ENCODE measurements around the gene RAET1G.
"Not testable (repeated sequence)": the region's sequence is repeated elsewhere in the genome, so short reads cannot be mapped to it uniquely, and the experiment has no call there.

RAET1G gene

DNA sequence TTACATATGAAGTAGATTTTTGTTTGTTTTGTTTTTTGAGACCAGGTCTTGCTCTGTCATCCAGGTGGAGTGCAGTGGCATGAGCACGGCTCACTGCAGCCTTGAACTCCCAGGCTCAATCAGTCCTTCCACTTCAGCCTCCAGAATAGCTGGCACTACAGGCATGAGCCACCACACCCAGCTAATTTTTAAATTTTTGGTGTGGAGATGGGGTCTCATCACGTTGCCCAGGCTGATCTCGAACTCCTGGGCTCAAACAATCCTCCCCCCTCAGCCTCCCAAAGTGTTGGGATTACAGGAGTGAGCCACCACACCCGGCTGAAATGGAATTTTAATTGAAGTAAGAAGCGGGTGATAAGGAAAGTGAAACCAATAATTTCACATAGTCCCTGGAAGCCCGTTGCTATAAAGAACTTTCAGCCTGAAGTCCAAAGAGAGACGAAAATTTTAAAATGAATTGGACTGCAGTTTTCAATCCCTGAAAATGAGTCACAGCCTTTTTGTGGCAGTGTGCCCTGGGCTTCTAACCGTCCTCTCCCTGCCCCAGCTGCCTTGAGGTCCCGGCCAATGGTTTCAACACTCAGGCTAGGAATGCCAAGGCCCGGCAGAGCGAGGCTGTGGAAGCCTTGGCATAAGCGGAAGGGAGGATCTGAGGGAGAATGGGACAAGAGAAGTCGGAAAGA is 25.8 kb downstream of the RAET1G start:
- no peak for DNase-seq (ENCODE audit: low read depth in 2 of 2)

DNA sequence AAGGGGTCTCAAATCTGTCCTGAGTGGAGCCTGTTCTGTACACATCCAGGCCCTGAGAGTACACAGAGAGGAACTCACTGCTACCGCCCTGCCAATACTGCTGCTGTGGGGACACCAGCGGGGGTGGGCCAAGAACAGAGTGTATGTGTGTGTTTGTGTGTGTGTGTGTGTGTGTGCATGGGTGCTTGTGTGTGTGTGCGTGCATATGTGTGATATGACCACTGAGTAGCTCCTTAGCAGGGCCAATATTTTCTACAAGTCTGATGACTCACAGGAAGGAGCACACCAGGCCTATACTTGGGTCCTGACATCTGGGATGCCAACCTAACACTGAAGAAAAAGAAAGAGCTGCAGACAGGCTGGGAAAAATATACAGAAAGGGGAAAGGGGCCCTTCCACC is 26.4 kb downstream of the RAET1G start:
- no peak for DNase-seq (ENCODE audit: low read depth in 2 of 2)

DNA sequence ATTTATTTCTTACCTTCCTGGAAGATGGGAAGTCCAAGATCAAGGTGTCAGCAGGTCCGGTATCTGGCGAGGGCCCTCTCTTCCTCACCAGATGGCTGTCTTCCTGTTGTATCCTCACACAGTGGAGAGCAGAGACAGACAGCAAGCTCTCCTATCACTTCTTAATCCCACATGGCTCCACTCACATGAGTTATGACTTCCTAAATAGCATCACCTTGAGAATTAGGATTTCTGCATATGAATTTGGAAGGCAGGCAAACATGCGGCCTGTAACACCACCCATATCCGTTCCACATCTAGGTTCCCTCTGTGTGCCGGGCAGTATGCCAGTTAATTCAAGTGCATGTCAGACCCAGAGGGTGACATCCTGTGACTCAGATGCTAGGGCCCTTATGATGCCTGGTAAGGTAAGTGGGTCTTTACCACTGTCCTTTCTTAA is 27.1 kb downstream of the RAET1G start:
- DNase-seq (ENCODE audit: low read depth in 2 of 2) = peak in 1 of 2 donors; percentile 5

GRCh38 chr6:149895048-149895590 is 27.8 kb downstream of the RAET1G start:
- no peak for DNase-seq (ENCODE audit: low read depth in 2 of 2)

DNA sequence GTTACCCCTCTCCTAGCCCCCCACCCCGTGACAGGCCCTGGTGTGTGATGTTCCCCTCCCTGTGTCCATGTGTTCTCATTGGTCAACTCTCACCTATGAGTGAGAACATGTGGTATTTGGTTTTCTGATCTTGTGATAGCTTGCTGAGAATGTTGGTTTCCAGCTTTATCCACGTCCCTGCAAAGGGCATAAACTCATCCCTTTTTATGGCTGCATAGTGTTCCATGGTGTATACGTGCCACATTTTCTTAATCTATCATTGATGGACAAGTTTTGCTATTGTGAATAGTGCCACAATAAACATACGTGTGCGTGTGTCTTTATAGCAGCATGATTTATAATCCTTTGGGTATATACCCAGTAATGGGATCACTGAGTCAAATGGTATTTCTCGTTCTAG is 31.1 kb downstream of the RAET1G start:
- not testable (repeated sequence) for DNase-seq (ENCODE audit: low read depth in 2 of 2)

GRCh38 chr6:149891259-149891658 is 31.7 kb downstream of the RAET1G start:
- DNase-seq (ENCODE audit: low read depth in 2 of 2) = no peak

DNA sequence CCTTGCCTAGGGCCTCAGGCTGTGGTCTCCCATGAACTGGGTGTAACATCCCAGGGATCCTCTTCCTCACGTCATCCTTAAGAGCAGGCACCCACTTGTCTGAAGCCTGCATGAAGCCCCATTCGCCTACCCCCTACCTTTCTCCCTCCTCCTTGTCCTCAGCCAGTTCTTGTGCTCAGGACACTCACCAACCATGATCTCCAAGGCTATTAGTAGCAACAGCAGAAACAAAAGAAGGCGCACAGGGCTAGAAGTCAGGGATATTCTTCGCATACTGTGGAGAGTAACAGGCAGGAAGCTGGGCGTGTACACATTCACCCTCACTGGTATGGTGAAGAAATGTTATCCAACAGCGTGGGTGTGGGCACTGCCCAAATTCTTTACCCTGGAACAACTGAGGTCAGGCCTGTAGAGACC is 32.3 kb downstream of the RAET1G start:
- no peak for DNase-seq (ENCODE audit: low read depth in 2 of 2)

DNA sequence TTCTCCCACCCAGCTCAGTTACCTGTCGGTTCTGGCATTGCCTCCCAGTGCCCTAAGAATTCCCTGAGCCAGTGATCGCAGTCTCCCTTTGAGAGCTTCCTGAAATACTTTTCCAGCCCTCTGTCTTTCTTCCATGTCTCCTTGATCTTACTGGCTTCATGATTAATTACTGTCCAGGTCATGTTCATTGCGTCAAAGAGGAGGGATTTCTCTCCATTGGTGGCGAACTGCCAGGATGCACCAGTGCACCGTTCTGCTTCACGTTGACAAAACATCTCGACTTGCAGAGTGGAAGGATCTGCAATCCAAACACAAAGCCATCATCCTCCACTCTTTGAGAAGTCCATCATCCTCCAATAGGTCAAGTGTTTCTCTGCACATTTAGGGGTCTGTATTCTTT is 33.6 kb downstream of the RAET1G start:
- no peak for DNase-seq (ENCODE audit: low read depth in 2 of 2)

- no peak for DNase-seq (ENCODE audit: low read depth in 2 of 2)
These were observed 34.3 kb downstream of the RAET1G start for GRCh38 chr6:149888659-149889058.

DNA sequence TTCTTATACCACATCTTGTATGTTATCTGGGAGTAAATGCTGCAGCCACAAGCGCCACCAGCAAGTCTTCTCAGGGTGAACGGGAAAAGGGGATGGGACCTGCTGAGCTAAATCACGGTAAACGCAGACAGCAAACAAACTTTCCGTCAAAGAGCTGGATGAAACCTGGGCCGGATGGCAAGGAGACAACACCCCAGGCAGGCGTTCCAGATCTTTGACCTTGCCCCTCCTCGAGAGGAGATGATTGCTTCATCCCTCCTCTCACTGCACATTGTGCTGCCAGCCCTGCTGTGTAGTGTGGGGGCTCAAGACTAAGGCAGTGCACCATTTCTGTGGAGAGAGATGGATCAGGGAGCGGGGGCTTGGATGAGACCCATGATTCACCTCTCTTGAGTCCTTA is 34.8 kb downstream of the RAET1G start:
- no peak for DNase-seq (ENCODE audit: low read depth in 2 of 2)

GRCh38 chr6:149887343-149887742 is 35.6 kb downstream of the RAET1G start:
- no peak for DNase-seq (ENCODE audit: low read depth in 2 of 2)

DNA sequence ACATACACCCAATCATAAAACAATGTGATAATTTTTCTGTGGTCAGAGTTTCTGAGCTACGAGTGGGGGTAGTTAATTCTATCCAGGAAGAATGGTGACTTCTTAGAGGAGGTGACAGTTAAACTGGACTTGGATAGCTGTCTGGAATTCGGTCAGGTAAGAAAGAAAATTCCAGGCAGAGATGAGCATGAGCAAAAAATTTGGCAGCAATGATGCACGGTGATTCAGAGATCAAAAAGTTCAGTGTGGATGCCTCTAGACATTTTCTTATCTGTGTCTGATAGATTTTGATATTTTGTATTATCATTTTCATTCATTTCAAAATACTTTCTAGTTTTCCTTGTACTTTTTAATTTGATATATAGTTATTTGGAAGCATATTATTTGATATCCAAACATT is 37.0 kb downstream of the RAET1G start:
- no peak for DNase-seq (ENCODE audit: low read depth in 2 of 2)

- DNase-seq (ENCODE audit: low read depth in 2 of 2) = no peak
These were observed 38.3 kb downstream of the RAET1G start for GRCh38 chr6:149884617-149885016.

DNA sequence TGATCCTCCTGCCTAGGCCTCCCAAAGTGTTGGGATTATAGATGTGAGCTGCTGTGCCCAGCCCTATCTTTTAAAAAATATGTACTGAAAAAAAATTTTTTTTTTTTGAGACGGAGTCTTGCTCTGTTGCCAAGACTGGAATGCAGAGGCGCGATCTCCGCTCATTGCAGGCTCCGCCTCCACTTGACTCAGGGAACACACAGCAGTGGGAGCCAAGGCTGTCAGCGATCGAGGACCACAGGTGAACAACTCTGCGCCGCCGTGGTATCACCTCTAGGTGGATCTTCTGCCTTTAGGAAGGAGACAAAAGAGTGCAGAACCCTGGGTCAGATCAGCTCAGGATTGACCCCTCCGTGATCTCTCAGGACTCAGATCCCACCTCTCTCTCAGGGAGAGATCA is 38.7 kb downstream of the RAET1G start:
- DNase-seq (ENCODE audit: low read depth in 2 of 2) = no peak

- no peak for DNase-seq (ENCODE audit: low read depth in 2 of 2)
These were observed 41.1 kb downstream of the RAET1G start for GRCh38 chr6:149881860-149882259.

- no peak for DNase-seq (ENCODE audit: low read depth in 2 of 2)
These were observed 41.7 kb downstream of the RAET1G start for GRCh38 chr6:149881066-149881766.

- no peak for DNase-seq (ENCODE audit: low read depth in 2 of 2)
These were observed 45.3 kb downstream of the RAET1G start for GRCh38 chr6:149877659-149878058.

DNA sequence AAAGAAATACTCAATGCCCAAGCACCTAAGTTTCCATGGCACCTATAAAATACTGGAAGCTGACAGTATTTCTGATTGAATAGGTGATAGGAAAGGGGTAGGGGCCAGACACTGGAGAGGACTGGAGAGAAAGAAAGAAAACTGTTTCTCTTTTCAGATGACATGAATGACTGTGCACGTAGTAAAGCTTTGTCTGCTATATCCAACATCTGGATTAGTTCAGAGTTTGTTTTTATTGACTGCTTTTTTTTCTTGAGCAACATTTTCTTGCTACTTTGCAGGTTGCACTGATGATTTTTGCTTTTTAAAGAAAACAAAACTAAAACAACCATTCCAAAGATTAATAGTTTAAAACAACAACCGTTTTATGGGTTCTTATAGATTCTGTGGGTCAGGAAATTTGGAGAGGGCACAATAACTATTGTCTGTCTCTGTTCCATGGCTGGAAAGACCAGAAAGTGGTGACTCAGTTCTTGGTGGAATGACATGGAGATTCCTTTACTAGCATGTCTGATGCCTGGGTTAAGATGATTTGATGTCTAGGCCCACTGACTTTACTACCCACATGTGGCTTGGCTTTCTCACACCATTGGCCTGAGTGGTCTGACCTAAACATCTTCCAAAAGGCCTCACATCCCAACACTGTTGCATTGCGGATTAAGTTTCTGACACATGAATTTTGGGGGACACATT is 46.5 kb downstream of the RAET1G start:
- DNase-seq (ENCODE audit: low read depth in 2 of 2) = no peak

DNA sequence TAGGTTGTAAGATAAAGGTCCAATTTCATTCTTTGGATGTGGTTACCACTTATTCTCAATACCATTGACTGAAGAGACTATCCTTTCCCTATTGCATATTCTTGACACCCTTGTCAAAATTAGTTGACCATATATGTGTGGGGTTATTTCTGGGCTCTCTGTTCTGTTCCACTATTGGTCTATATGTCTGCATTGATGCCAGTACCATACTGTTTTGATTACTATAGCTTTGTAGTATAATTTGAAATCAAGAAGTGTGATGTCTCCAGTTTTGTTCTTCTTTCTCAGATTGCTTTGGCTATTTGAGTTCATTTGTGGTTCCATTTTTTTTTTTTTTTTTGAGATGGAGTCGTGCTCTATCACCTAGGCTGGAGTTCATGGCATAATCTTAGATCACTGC is 50.7 kb downstream of the RAET1G start:
- DNase-seq (ENCODE audit: low read depth in 2 of 2) = no peak

DNA sequence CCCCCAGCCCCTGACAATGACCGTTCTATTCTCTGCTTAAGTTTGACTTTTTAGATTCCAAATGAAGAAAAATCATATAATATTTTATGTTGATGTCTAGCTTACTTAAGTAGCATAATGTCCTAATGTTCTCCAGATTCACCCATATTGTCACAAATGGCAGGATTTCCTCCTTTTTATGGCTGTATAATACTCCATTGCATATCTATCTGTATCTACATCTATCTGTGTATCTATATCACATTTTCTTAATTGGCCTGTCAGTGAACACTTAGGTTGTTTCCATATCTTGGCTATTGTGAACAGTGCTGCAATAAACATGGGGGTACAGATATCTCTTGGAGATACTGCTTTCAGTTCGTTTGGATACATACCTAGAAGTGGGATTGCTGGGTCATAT is 51.7 kb downstream of the RAET1G start:
- DNase-seq (ENCODE audit: low read depth in 2 of 2) = no peak

- DNase-seq (ENCODE audit: low read depth in 2 of 2) = no peak
These were observed 53.5 kb downstream of the RAET1G start for GRCh38 chr6:149869275-149869892.
